Cerebellar cortex (tissue), 1 donor: ENCODE results near the gene LYRM1.
A peak's percentile ranks its signal among the peaks of the same experiment; 100 is the strongest.
"Not testable (repeated sequence)": the region's sequence is repeated elsewhere in the genome, so short reads cannot be mapped to it uniquely, and the experiment has no call there.

Experiments
- DNase-seq: peaks from one replicate; pipeline ENCODE4 v3.0.0-alpha.2; 2015; ENCODE audit warnings: low spot score

The LYRM1 gene

GRCh38 chr16:20937736-20938135 lies 37.2 kb downstream of the LYRM1 start:
- no peak for DNase-seq

GRCh38 chr16:20938426-20938825 lies 37.9 kb downstream of the LYRM1 start:
- DNase-seq = no peak

GRCh38 chr16:20939611-20940010 lies 39.0 kb downstream of the LYRM1 start:
- DNase-seq = no peak

GRCh38 chr16:20940871-20941635 lies 40.5 kb downstream of the LYRM1 start:
- no peak for DNase-seq

GRCh38 chr16:20941636-20941926 lies 41.0 kb downstream of the LYRM1 start:
- DNase-seq = no peak

GRCh38 chr16:20942256-20942655 lies 41.7 kb downstream of the LYRM1 start:
- no peak for DNase-seq

GRCh38 chr16:20944861-20945574 lies 44.4 kb downstream of the LYRM1 start:
- peak; percentile 24 for DNase-seq

GRCh38 chr16:20945575-20945875 lies 45.0 kb downstream of the LYRM1 start:
- DNase-seq = not testable (repeated sequence)

GRCh38 chr16:20946015-20946629 lies 45.6 kb downstream of the LYRM1 start:
- DNase-seq = no peak

GRCh38 chr16:20948444-20948843 lies 47.9 kb downstream of the LYRM1 start:
- DNase-seq = no peak

- DNase-seq = no peak
These were observed 49.1 kb downstream of the LYRM1 start for GRCh38 chr16:20949660-20950059.

GRCh38 chr16:20950294-20950693 lies 49.7 kb downstream of the LYRM1 start:
- DNase-seq = no peak

GRCh38 chr16:20952139-20952920 lies 51.8 kb downstream of the LYRM1 start:
- DNase-seq = no peak

GRCh38 chr16:20954574-20954973 lies 54.0 kb downstream of the LYRM1 start:
- no peak for DNase-seq

- no peak for DNase-seq
These were observed 55.7 kb downstream of the LYRM1 start for GRCh38 chr16:20956319-20956718.

GRCh38 chr16:20957153-20957552 lies 56.6 kb downstream of the LYRM1 start:
- DNase-seq = no peak

- DNase-seq = no peak
These were observed 60.3 kb downstream of the LYRM1 start for GRCh38 chr16:20960899-20961298.

- DNase-seq = no peak
These were observed 68.2 kb downstream of the LYRM1 start for GRCh38 chr16:20968765-20969164.

- no peak for DNase-seq
These were observed 68.8 kb downstream of the LYRM1 start for GRCh38 chr16:20969386-20969785.

GRCh38 chr16:20971401-20971800 lies 70.8 kb downstream of the LYRM1 start:
- DNase-seq = no peak

- not testable (repeated sequence) for DNase-seq
These were observed 72.6 kb downstream of the LYRM1 start for GRCh38 chr16:20973201-20973600.
